Stimulated activated effector memory CD8-positive, alpha-beta T cell treated with anti-CD3 and anti-CD28 coated beads, Interleukin-12 subunit alpha, Interleukin-12 subunit beta, amount 100 ng/mL, for 72 hours (primary cell): ENCODE data around the gene OR7C1.

Experiments
- ATAC-seq: fragments of 150-1000 bp; cut with Tn5 transposase; 2 replicates; pipeline ENCODE4 v1.10.0; 2021
- DNase-seq, 2 donors: peaks; one replicate each; pipeline ENCODE4 v3.0.0; 2021 to 2022; ENCODE audit warnings: low spot score in 2 of 2
- H3K27ac Mint-ChIP-seq: one replicate; pipeline ENCODE4 v1.8.0; 2022; ENCODE audit warnings: mild to moderate bottlenecking, mixed read lengths
- H3K36me3 Mint-ChIP-seq: one replicate; pipeline ENCODE4 v1.8.0; 2022; ENCODE audit warnings: mild to moderate bottlenecking, mixed read lengths
- H3K4me1 Mint-ChIP-seq: one replicate; pipeline ENCODE4 v1.8.0; 2022; ENCODE audit warnings: mixed read lengths
- H3K4me3 Mint-ChIP-seq: one replicate; pipeline ENCODE4 v1.8.0; 2022; ENCODE audit warnings: mild to moderate bottlenecking, mixed read lengths
- H3K9me3 Mint-ChIP-seq: one replicate; pipeline ENCODE4 v1.8.0; 2022; ENCODE audit warnings: mixed read lengths

OR7C1 gene

GRCh38 chr19:14835011-14835410 lies at the start of gene OR7C1, which contains the start of gene OR7A5:
Gene OR7C1 (minus strand): TSS chr19:14835185. CDS start chr19:14800136, 35,049 bp downstream.
Gene OR7A5 (minus strand): TSS chr19:14835185. CDS start chr19:14828241, 6,944 bp downstream.
- no peaks in the 10 kb centered on the region for H3K9me3 Mint-ChIP-seq
- no peak for DNase-seq
- H3K4me1 Mint-ChIP-seq: no peaks in the 10 kb centered on the region
- H3K36me3 Mint-ChIP-seq: no peaks in the 10 kb centered on the region
- H3K27ac Mint-ChIP-seq: no peak within 1 kb of the TSS
- no peak within 1 kb of the TSS for H3K4me3 Mint-ChIP-seq
- no peak for ATAC-seq

DNA sequence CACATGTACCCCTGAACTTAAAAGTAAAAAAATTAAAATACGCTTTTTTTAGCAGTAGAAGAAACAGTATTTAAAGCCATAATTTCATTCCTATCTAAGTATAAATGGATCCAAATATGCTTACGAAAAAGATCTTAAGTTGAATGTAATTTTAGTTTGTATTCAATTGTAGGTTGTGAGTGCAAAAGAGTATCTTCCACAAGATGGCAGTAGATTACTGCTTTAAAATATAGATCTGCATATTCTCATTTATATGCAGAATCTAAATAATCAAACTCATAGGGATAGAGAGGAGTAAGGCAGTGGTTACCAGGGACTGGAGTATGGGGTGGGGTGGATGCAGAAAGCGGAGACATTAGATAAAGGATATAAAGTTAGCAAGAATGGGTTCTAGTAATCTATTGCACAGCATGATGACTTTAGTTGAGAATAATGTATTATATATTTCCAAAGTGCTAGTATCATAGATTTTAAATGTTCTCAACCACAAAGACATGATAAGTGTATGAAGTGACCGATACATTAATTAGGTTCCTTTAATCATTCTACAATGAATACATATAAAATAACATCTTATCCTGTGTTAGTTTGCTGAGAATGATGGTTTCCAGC lies 36.7 kb upstream of the OR7C1 start:
- Mint-ChIP-seq H3K4me1 (no peaks in the 10 kb centered on the region), H3K9me3 (no peaks in the 10 kb centered on the region), H3K4me3 (no peak overlapping the region), H3K27ac (no peak overlapping the region), H3K36me3 (no peaks in the 10 kb centered on the region)
- ATAC-seq (no peak), DNase-seq (no peak)

GRCh38 chr19:14868497-14868896 lies 33.5 kb upstream of the OR7C1 start:
- ATAC-seq (no peak), DNase-seq (no peak)
- Mint-ChIP-seq H3K36me3 (no peaks in the 10 kb centered on the region), H3K4me3 (no peak overlapping the region), H3K9me3 (no peaks in the 10 kb centered on the region), H3K4me1 (no peaks in the 10 kb centered on the region), H3K27ac (no peak overlapping the region)

DNA sequence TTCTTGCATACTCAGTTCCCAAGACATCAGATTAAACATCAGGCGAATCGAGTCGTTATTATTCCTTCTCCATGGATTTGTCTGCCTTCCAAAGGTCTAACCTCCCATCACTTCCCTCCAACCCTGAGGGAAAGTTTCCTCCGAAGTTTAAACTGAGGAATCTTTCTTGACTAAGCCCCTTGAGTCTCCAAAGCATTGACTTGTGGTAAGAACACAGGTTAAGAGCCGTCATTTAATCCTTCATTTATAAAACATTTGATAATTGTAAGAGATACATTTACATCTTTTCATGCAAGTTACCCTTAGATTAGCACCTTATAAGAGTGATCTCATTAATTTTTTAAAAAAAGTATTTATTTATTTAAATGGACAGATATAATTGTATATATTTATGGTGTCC lies 13.8 kb upstream of the OR7C1 start, which contains the start of gene OR7A10:
TSS of gene OR7A10 (minus strand) at position 101 of the 400 bp plus-strand sequence. CDS start 7,045 bp downstream, outside the sequence.
- no peak within 1 kb of the TSS for H3K4me3 Mint-ChIP-seq
- no peaks in the 10 kb centered on the region for H3K9me3 Mint-ChIP-seq
- no peak within 1 kb of the TSS for H3K27ac Mint-ChIP-seq
- no peaks in the 10 kb centered on the region for H3K4me1 Mint-ChIP-seq
- DNase-seq (no peak), ATAC-seq (no peak)
- no peaks in the 10 kb centered on the region for H3K36me3 Mint-ChIP-seq

DNA sequence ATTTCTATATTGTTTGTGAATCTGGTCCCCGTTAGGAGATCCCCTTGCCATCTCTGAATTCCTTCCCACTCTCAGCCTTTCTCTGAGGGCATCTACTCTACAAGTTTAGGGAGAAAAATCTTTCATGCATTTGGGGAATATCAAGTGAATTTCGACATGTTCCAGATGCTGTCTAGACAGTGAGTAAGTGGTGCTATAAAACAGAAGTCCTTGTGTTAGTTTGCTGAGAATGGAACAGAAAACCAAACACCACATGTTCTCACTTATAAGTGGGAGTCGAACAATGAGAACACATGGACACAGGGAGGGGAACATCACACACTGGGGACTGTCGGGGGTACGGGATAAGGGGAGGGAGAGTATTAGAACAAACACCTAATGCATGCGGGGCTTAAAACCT lies 8.6 kb upstream of the OR7C1 start:
- Mint-ChIP-seq H3K4me1 (no peaks in the 10 kb centered on the region), H3K27ac (no peak overlapping the region), H3K36me3 (no peaks in the 10 kb centered on the region), H3K4me3 (no peak overlapping the region), H3K9me3 (no peaks in the 10 kb centered on the region)
- ATAC-seq: no peak
- no peak for DNase-seq

- no peaks in the 10 kb centered on the region for H3K4me1 Mint-ChIP-seq
- no peak overlapping the region for H3K4me3 Mint-ChIP-seq
- DNase-seq: no peak
- no peak overlapping the region for H3K27ac Mint-ChIP-seq
- no peaks in the 10 kb centered on the region for H3K9me3 Mint-ChIP-seq
- no peaks in the 10 kb centered on the region for H3K36me3 Mint-ChIP-seq
- ATAC-seq: no peak
These were observed 8.2 kb upstream of the OR7C1 start for GRCh38 chr19:14843169-14843568.

DNA sequence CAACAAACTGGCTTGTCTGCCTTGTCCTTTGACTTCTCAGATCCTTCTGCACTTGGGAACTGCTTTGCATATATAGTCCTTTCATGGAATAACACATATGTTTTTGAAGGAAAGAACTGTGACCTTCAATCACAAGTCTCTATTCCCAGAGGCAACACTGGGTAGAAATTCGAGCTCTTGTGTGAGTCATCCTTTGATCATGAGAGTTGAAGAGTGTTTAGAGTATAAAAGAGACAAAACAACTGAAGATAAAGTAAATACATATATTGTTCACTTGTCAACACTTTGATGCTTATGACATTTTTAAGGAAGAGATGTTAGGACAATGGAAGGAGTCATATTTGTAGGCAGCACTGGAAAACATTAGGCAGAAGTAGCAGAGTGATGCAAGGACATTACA lies 5.2 kb upstream of the OR7C1 start:
- ATAC-seq (no peak), DNase-seq (no peak)
- H3K36me3 Mint-ChIP-seq: no peaks in the 10 kb centered on the region
- no peaks in the 10 kb centered on the region for H3K4me1 Mint-ChIP-seq
- no peaks in the 10 kb centered on the region for H3K9me3 Mint-ChIP-seq
- H3K27ac Mint-ChIP-seq: no peak overlapping the region
- H3K4me3 Mint-ChIP-seq: no peak overlapping the region

GRCh38 chr19:14837391-14837790 lies 2.4 kb upstream of the OR7C1 start:
- Mint-ChIP-seq H3K9me3 (no peaks in the 10 kb centered on the region), H3K4me1 (no peaks in the 10 kb centered on the region), H3K36me3 (no peaks in the 10 kb centered on the region), H3K4me3 (no peak overlapping the region), H3K27ac (no peak overlapping the region)
- DNase-seq (no peak), ATAC-seq (no peak)

GRCh38 chr19:14830702-14831101 lies 4.3 kb downstream of the OR7C1 start:
- no peak overlapping the region for H3K4me3 Mint-ChIP-seq
- no peak for ATAC-seq
- H3K9me3 Mint-ChIP-seq: no peaks in the 10 kb centered on the region
- no peak overlapping the region for H3K27ac Mint-ChIP-seq
- no peaks in the 10 kb centered on the region for H3K4me1 Mint-ChIP-seq
- DNase-seq: no peak
- no peaks in the 10 kb centered on the region for H3K36me3 Mint-ChIP-seq

- Mint-ChIP-seq H3K36me3 (no peaks in the 10 kb centered on the region), H3K9me3 (no peaks in the 10 kb centered on the region), H3K4me1 (no peaks in the 10 kb centered on the region), H3K4me3 (no peak overlapping the region), H3K27ac (no peak overlapping the region)
- DNase-seq (no peak), ATAC-seq (no peak)
These were observed 9.0 kb downstream of the OR7C1 start for GRCh38 chr19:14826006-14826405.

DNA sequence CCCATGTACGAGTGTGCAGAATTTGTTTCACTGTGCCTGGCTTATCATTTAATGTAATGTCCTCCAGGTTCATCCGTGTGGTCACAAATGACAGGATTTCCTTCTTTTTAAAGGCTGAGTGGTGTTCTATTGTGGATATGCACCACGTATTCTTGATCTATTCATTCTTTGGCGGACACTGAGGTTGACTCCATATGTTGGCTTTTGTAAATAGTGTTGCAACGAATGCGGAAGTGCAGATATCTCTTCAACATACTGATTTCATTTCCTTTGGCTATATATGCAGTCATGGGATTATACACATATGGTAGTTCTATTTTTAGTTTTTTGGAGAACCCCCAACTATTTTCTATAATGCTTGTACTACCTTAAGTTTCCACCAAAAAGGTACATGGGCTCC lies 13.0 kb downstream of the OR7C1 start:
- ATAC-seq (no peak), DNase-seq (no peak)
- Mint-ChIP-seq H3K27ac (no peak overlapping the region), H3K4me1 (no peaks in the 10 kb centered on the region), H3K36me3 (no peaks in the 10 kb centered on the region), H3K9me3 (no peaks in the 10 kb centered on the region), H3K4me3 (no peak overlapping the region)

DNA sequence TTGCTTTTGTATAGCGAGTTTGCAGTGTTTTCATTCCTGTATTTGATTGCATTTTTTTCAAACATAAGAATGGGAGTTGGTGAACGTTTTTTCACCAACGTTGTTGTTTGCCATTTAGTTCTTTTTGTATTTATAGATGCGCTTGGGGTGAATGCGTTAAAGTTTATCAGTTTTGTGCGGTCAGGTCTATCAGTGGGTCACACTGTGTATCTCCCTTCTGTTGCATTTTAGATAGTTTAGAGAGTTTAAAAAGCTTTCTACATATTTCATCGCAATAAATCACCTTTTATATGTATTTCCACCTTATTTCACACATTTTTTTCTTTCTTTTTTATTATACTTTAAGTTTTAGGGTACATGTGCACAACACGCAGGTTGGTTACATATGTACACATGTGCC lies 16.4 kb downstream of the OR7C1 start:
- Mint-ChIP-seq H3K36me3 (no peaks in the 10 kb centered on the region), H3K4me3 (no peak overlapping the region)

GRCh38 chr19:14817052-14817451 lies 17.9 kb downstream of the OR7C1 start:
- Mint-ChIP-seq H3K4me1 (no peaks in the 10 kb centered on the region), H3K9me3 (no peaks in the 10 kb centered on the region), H3K36me3 (no peaks in the 10 kb centered on the region), H3K4me3 (no peak overlapping the region), H3K27ac (no peak overlapping the region)
- DNase-seq: no peak
- ATAC-seq: no peak

More for the DNA sequence above, 16.4 kb downstream of the OR7C1 start:
- H3K4me1 Mint-ChIP-seq: no peaks in the 10 kb centered on the region
- DNase-seq (no peak), ATAC-seq (no peak)
- no peak overlapping the region for H3K27ac Mint-ChIP-seq
- no peaks in the 10 kb centered on the region for H3K9me3 Mint-ChIP-seq

DNA sequence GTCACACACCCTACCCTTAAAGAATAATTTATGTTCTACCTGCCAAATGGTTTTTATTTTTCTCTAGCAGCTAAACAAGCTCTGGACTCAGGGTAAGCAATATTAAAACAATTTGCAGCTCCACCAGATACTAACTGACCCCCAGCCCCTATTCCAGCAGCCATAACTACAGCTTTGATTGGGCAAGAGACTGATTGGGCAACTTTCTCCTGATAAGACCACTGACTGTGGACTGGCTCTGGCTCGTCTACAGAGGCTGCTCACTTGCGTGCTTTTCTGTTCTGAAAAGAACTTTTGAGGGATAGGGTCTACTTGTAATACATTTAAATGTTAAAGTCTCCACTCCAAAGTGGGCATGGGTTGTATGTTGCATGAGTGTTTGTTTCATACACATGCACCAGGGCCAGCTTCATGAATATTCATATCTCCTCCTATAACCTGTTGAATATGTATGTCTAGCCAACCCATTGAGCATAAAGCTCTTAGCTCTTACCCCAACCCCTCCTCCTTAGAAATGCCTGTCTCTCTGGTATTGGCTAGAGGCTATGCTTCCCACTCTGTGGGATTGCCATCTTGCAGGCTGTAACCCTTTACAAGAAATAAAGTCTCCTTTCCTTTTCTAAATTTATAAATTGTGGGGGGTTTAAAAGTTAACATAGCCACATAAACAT lies 19.9 kb downstream of the OR7C1 start:
- DNase-seq (no peak), ATAC-seq (no peak)
- Mint-ChIP-seq H3K27ac (no peak overlapping the region), H3K4me1 (no peaks in the 10 kb centered on the region), H3K4me3 (no peak overlapping the region), H3K9me3 (no peaks in the 10 kb centered on the region), H3K36me3 (no peaks in the 10 kb centered on the region)

DNA sequence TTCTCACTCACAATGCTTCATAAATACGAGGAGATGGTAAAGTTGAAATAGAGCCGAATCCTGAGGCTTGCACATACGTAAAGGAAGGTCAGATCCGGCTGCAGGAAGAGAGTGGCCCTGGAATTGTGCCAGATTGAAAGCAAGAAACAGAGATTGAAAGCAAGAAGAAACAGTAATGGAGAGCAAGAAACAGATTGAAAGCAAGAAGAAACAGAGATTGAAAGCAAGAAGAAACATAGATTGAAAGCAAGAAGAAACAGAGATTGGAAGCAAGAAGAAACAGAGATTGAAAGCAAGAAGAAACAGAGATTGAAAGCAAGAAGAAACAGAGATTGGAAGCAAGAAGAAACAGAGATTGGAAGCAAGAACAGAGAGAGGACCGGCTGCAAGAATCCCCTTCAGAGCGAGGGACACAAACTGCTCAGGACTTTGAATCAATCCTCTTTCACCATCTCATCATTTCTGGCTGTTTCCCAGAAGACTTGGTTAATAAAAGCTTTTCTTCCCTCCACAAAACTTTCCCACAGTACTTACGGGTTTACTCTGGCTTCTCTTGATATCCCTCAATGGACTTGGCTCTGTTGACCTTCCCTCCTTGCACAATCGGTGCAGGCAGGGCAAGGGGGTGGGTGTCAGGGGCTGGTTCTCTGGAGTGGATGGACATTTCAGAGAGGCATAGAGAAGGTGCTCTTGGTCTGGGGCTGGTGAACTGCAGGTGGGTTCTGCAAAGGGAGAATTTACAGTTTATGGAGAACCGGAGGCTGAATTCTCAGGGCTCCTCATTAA lies 25.5 kb downstream of the OR7C1 start:
- Mint-ChIP-seq H3K27ac (no peak overlapping the region), H3K36me3 (no peaks in the 10 kb centered on the region), H3K4me3 (no peak overlapping the region), H3K9me3 (no peaks in the 10 kb centered on the region), H3K4me1 (peaks cover 10% of the 10 kb centered on the region)
- DNase-seq: no peak
- ATAC-seq: no peak

DNA sequence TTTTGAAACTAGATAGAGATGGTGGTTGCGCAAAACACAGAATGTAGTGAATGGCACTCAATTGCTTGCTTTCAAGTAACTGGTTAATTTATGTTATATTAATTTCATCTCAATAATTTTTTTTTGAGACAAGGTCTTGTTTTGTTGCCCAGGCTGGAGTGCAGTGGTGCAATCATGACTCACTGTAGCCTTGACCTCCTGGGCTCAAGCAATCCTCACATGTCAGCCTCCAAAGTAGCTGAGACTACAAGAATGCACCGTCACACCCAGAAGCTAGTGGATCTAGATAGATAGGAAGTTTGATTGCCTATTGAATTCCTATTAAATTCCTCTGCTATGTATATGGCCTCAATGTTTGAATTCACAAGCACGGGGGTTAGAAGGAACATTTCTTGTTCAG lies 30.2 kb downstream of the OR7C1 start:
- ATAC-seq: no peak
- no peak overlapping the region for H3K4me3 Mint-ChIP-seq
- peaks cover 8% of the 10 kb centered on the region for H3K4me1 Mint-ChIP-seq

More for the DNA sequence above, 30.2 kb downstream of the OR7C1 start:
- Mint-ChIP-seq H3K36me3 (no peaks in the 10 kb centered on the region), H3K9me3 (no peaks in the 10 kb centered on the region), H3K27ac (no peak overlapping the region)
- no peak for DNase-seq
